ENCODE results near the gene BMPR1A.
"Not testable (repeated sequence)": the region's sequence is repeated elsewhere in the genome, so short reads cannot be mapped to it uniquely, and the experiment has no call there.

BMPR1A gene

GRCh38 chr10:86726677-86726999 is 29.8 kb upstream of the BMPR1A start:
- intact Hi-C loops (cut with DNase I): no loop called here
- no peak for DNase-seq

- DNase-seq: no peak
- intact Hi-C loops (cut with DNase I): no loop called here
Observed at GRCh38 chr10:86727470-86727869, 28.9 kb upstream of the BMPR1A start.

- intact Hi-C loops (cut with DNase I): no loop called here
- no peak for DNase-seq
Observed at GRCh38 chr10:86728056-86728455, 28.4 kb upstream of the BMPR1A start.

- intact Hi-C loops (cut with DNase I): no loop called here
- DNase-seq: no peak
Observed at GRCh38 chr10:86729677-86730076, 26.7 kb upstream of the BMPR1A start.

- DNase-seq: peak in 29 of 42 donors; percentile 21 to 83 (median 43)
- intact Hi-C loops (cut with DNase I): no loop called here
Observed at GRCh38 chr10:86730227-86730626, 26.2 kb upstream of the BMPR1A start.

- no peak for DNase-seq
- intact Hi-C loops (cut with DNase I): no loop called here
Observed at GRCh38 chr10:86732771-86733170, 23.6 kb upstream of the BMPR1A start.

- intact Hi-C loops (cut with DNase I): no loop called here
Observed at GRCh38 chr10:86733260-86733671, 23.2 kb upstream of the BMPR1A start.

GRCh38 chr10:86734207-86734988 is 22.0 kb upstream of the BMPR1A start:
- intact Hi-C loops (cut with DNase I): no loop called here
- peak in 1 of 42 donors; percentile 16 for DNase-seq

More at GRCh38 chr10:86733260-86733671, 23.2 kb upstream of the BMPR1A start:
- no peak for DNase-seq

GRCh38 chr10:86735278-86735677 is 21.1 kb upstream of the BMPR1A start:
- DNase-seq; intact Hi-C loops (cut with DNase I): not testable (repeated sequence)

- intact Hi-C loops (cut with DNase I): no loop called here
- no peak for DNase-seq
Observed at GRCh38 chr10:86742230-86742629, 14.2 kb upstream of the BMPR1A start.

- intact Hi-C loops (cut with DNase I): no loop called here
- DNase-seq: no peak
Observed at GRCh38 chr10:86744067-86744725, 12.2 kb upstream of the BMPR1A start.

- intact Hi-C loops (cut with DNase I): no loop called here
Observed at GRCh38 chr10:86747796-86748581, 8.4 kb upstream of the BMPR1A start.

GRCh38 chr10:86749854-86750253 is 6.6 kb upstream of the BMPR1A start:
- intact Hi-C loops (cut with DNase I): no loop called here

More at GRCh38 chr10:86747796-86748581, 8.4 kb upstream of the BMPR1A start:
- DNase-seq: no peak

GRCh38 chr10:86751477-86751876 is 4.9 kb upstream of the BMPR1A start:
- DNase-seq: no peak
- intact Hi-C loops (cut with DNase I): no loop called here

More at GRCh38 chr10:86749854-86750253, 6.6 kb upstream of the BMPR1A start:
- DNase-seq: peak in 1 of 42 donors; percentile 11

GRCh38 chr10:86752311-86752710 is 4.1 kb upstream of the BMPR1A start:
- DNase-seq: no peak
- intact Hi-C loops (cut with DNase I): no loop called here

- no peak for DNase-seq
- intact Hi-C loops (cut with DNase I): no loop called here
Observed at GRCh38 chr10:86753051-86753450, 3.4 kb upstream of the BMPR1A start.

- DNase-seq: no peak
Observed at GRCh38 chr10:86753638-86754434, 2.6 kb upstream of the BMPR1A start.

GRCh38 chr10:86755454-86755739 is 1.0 kb upstream of the BMPR1A start:
- no peak for DNase-seq
- intact Hi-C loops (cut with DNase I): loop anchor here (5.0 kb wide), 2 partner anchors 43 to 142 kb away; no protein-coding TSS in a partner anchor

More at GRCh38 chr10:86753638-86754434, 2.6 kb upstream of the BMPR1A start:
- intact Hi-C loops (cut with DNase I): no loop called here
